Raji (cell line): ENCODE data around the gene KCNT2.

Experiments
- POLR2A ChIP-seq: IDR thresholded peaks from 2 replicates; pipeline ENCODE4 v1.6.1; 2011; ENCODE audit warnings: low read depth, low read length, control low read depth; ENCODE audit not compliant: insufficient read depth

KCNT2 gene

DNA sequence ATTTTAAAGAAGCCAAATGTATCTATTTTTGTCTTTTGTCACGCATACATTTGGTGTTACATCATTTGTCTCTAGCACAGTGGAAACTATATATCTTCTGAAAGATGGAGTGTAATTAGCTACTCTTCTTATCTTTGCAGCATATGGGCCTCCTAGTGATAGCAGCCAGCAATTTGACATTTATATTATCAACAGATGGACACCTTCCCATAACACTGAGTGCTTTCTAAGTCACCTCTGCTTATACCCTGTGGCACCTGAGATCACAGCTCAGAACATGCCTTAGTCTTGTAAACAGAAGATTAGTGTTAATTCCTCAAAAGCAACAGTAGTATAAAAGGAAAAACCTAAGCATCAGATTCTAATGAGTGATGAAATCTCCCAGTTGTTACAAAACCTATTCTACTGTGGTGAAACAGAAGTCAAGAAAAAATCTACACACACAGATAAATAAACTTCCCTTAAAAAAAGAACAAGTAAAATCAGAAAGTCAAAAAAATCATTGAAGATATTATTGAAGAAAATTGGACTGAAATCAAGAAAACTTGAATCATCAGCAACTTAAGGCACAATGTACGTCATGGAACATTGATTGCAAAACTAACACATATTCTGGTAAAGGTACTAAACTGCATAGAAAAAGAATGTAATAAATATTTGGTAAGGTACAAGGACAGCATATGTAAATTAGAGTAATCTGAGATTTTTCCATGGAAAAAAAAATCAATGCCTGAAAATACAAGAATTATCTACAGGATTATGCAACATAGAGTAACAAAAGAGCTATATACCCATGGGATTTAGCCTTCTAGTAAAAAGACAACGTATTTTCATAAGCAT is 61.7 kb downstream of the KCNT2 start:
- TF ChIP-seq POLR2A: no peak

DNA sequence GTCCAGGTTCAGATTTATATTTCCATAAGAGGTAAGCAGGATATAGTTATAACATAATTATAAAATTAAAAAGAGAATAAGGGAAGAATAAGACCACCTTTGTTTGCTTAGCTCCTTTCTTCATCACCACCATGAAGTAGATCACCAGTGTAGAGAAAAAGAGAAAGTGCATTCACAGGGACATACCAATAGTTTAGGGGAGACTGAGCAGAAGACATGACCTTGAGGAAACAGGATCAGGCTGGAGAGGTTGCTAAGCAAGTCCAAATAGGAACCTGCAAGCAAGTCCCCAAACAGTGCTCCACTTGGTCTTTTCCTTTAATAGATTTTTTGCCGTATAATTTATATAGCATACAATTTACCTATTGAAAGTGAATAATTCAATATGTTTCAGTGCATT is 63.0 kb downstream of the KCNT2 start:
- no peak for TF ChIP-seq POLR2A

DNA sequence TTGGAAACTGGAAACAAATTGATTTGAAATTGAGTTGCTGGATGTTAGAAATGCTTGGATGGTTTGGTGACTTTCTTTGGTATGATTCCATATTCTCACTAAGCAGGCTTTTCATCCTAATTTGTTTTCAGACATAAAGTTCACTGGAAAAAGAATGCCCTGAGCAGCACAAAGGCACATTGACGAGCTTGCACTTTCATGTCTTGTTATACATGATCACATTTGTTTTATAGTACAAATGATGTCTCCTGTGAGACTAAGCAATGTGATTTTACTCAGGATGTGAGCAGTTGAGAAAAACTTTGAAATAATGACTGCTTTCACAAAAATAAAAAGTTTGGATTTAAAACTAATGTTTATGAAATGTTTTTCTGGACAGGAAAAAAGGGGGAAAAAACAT is 63.6 kb downstream of the KCNT2 start:
- no peak for TF ChIP-seq POLR2A

DNA sequence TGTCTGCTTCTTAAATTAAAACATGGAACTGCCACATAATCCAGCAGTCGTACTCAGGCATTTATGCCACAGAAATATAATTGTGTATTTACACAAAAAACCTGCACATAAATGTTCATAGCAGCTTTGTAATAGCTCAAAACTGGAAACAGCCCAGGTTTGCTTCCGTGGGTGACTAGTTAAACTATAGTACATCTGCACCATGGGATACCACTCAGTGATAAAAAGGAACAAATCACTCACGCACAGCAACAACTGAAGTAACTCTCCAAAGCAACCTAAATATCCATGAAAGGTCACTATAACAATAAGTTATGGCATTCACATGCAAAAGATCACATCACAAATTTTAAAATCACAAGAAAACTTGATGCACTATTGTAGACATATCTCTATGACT is 64.4 kb downstream of the KCNT2 start:
- TF ChIP-seq POLR2A: no peak

DNA sequence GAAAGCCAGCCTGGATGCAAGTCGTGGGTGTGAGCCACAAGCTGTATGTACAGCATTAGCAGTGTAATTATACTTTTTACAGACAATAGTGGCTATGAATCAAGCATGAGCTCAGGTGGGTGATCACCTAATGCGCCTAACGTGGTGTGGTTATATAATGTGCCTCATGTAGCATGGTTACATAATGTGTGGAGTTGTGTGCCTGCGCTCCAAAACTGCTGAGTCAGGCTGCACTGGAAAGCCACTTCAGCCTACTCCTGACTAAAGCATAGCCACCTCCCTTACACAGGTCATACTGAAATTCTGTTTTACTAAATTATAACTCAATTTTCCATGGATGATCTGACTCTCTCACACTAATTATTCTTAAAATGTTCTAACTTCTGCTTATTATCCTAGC is 69.8 kb downstream of the KCNT2 start:
- no peak for TF ChIP-seq POLR2A

DNA sequence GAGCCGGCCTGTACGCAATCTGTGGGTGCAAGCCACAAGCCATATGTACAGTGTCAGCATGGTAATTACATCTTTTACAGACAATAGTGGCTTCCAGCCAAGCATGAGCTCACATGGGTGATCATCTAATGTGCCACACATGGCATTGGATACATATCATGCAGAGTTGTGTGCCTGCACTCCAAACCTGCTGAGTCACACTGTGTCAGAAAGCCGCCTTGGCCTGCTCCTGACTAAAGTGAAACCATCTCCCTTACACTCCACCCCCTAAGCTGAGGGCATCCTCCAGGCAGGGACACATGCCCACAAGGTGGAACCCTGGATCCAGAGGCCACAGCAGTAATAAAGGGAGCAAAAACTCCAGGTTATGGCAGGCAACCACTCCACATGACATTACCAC is 72.5 kb downstream of the KCNT2 start:
- no peak for TF ChIP-seq POLR2A

DNA sequence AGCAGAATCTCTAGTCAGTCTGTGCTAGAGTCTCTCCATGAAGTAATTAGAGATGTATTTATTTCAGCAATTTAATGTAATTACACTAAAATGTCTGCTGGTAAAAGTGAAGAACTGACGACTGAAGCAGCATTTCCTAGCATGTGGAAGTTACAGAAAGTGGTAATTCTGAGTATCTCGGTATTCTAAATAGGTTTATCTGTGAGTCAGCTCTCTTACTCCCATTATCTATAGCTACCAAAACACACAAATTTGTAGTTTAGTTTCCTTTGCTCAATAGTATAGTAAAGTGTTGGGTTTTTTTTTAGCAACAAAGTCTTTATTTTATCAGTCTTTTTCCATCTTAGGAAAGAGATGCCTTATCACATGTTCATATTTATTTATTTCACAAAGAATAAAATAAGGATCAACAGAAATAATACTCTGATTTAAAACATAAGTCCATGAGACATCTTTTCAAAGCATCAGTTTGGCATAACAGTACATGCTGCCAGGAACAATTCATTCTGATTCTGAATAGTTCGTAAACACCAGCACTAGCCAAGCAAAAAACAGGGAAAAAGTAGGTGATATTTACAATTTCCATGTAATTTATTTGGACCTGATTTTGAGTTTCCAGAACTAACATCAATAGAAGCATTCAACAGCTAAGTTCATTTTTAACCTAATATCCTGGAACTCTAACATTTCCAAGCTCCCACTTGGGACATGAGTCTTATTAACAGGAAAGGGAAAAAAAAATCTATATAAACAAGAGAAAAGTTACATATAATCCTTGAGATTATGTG is 76.3 kb downstream of the KCNT2 start:
- no peak for TF ChIP-seq POLR2A

DNA sequence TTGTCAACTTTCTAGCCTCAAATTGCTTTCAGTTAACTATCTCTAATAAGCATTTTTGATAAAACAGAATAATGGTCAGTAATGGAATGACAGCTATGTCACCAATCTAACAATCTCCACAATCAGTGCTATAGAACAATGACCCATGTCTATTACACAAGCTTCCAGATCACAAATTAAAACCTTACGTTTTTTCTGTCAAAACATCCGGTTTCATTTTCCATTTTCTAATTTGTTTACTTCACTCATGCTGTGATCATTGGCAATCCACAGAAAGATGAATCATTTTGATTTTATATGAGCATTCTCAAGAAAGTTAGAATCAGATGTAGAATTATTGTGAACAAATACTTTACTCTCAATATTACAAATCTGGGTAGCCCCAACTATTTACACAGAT is 80.3 kb downstream of the KCNT2 start:
- no peak for TF ChIP-seq POLR2A

DNA sequence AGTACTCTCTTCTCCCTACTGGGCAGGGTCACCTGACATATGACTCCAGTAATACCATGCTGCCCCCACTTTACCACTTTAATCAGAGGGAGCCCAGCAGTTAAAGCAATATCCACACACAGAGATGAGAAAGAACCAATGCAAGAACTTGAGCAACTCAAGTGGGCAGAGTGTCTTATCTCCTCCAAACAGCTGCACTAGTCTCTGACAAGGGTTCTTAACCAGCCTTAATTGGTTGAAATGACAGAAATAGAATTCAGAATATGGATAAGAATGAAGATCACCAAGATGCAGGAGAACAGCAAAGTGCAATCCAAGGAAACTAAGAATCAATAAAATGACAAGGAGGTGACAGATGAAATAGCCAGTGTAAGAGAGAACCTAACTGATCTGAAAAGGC is 91.0 kb downstream of the KCNT2 start:
- TF ChIP-seq POLR2A: no peak

DNA sequence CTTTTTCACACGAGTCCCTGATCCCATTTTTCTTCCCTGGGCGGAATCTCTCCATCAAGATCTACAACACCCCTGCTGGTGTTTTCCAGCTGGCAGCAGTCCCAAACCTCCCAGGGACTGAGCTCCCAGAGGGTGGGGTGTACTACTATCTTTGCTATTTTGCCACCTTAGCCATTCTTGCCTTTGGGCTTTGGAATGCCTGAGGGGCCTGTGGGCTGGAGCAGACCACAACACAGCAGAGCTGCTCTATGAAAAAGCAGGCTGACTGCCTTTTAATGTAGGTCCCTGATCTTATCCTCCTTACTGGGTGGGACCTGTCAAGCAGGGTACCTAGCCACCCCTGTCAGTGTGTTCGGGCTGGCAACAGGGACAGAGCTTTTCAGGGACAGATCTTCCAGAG is 91.9 kb downstream of the KCNT2 start:
- TF ChIP-seq POLR2A: no peak

DNA sequence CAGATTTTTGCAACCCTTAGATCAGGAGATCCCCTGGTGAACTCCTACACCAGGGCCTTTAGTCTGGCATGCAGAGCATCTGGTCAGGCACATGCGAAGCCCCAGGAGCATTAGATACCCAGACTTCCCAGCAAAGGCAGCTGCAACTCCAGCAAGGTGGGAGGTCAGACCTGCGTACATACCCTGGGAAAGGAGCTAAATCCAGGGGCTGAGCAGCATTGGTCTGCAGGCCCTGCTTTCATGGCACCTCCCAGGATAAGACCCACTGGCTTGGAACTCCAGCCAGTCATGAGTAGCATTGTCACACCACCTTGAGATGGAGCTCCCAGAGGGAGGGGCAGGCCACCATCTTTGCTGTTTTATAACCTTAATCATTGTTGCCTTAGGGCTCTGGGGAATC is 92.3 kb downstream of the KCNT2 start:
- TF ChIP-seq POLR2A: no peak

DNA sequence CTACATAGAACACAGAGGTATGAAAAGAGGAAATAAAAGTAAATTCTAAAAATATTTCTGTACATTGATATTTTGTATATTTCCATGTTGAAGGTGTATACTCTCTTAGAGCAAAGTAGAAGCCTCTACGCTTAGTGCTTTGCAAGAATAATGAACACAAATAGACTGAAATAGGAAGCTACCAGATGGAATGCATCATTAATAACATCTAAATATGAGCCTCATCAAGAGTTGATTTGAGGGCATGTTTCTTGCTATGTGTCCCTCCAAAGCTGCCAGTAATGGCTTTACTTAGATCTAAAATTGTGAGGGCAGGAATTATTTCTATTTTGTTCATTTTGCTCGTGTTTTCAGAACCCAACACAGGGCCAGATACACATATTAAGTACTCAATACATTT is 94.4 kb downstream of the KCNT2 start:
- no peak for TF ChIP-seq POLR2A

DNA sequence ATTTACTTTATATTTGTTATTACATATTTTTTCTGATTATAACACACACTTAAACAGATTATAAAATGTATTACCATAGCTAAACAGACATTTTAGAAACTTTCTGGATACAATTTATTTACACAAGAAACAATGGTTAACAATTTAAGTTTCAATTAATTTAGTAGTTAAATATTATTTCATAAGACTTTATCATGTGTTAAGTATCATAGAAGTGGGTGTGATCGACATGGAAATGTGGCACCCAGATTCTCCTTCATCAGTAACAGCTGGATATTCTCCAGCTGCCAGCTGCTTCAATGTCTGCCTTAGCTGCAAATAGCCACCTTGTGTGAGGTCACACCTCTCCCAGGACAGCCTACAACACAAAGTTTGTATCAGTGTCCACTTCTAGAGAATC is 97.8 kb downstream of the KCNT2 start:
- TF ChIP-seq POLR2A: no peak

DNA sequence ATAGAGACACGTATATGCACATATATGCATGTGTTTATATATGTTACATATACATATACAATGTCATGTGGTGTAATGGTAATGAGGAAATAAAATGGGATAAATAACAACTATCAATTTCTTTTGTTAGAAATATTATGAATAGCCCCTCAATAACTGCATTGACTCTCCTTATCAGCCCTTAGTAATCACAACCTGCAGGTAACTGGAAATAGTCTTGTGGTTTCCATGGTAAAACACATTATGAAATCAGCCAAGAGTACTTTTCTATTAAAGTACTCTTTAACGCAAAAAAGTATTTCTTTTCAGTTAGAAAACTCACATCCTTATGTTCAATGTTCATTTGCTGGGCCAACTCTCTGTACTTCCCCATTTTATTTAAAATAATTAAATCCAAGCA is 105.8 kb downstream of the KCNT2 start:
- TF ChIP-seq POLR2A: no peak

DNA sequence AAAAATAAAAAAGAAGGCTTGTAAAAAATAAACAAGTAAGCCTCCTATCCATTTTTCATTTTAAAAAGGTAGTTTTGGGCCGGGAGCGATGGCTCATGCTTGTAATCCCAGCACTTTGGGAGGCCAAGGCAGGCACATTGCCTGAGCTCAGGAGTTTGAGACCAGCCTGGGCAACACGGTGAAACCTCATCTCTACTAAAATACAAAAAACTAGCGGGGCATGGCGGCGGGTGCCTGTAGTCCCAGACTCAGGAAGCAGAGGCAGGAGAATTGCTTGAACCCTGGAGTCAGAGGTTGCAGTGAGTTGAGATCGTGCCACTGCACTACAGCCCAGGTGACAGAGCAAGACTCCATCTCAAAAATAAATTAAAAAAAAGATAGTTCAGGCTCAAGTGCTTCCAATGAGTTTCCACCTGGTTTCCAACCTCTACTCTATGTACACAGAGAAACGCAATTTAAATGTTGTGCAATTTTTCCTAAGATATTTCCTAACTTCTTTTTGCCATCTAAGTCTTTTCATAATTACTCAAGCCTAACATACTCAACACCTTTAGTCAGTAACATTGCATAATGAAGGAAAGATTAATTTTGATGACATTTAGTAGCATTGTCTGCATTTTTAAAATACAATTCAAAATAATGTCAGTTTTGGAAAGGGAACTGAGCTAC is 106.3 kb downstream of the KCNT2 start:
- TF ChIP-seq POLR2A: no peak

DNA sequence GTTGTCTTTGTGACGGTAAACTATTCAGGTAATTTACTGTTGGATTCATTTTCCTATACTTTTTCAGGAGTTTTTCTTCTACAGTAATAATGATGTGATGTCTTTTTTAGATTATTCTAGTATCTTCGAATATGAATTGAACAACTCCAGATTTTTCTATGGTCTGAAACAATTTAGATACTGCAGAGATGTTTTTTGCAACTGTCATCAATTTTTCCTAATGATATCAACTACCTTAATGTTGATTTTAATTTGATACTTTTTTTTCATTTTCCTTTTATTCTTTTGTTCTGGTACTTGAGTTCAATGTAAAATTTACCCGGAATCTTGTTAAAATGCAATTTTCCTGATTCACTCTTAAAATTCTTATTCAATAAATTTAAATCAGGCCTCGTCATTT is 110.4 kb downstream of the KCNT2 start:
- TF ChIP-seq POLR2A: no peak
